OCI-LY3 (cell line): ENCODE measurements around the gene MRPS23.

Experiments
- EZH2phosphoT487 ChIP-seq: fragments of 200-600 bp; shearing (Covaris generic); IDR thresholded peaks from 2 replicates; pipeline ENCODE4 v1.6.1; 2018; ENCODE audit warnings: antibody characterized with exemption, mixed run types, low read depth
- TF ChIP-seq, protein P1 (sequence below): fragments of 200-600, 300-600 bp; sonication (generic); IDR thresholded peaks from 2 replicates; pipeline ENCODE4 v1.5.1; 2014; ENCODE audit warnings: antibody characterized with exemption, low read length, low read depth

GRCh38 chr17:57788725-57789124 is 61.1 kb downstream of the MRPS23 start:
- TF ChIP-seq, protein P1, sequence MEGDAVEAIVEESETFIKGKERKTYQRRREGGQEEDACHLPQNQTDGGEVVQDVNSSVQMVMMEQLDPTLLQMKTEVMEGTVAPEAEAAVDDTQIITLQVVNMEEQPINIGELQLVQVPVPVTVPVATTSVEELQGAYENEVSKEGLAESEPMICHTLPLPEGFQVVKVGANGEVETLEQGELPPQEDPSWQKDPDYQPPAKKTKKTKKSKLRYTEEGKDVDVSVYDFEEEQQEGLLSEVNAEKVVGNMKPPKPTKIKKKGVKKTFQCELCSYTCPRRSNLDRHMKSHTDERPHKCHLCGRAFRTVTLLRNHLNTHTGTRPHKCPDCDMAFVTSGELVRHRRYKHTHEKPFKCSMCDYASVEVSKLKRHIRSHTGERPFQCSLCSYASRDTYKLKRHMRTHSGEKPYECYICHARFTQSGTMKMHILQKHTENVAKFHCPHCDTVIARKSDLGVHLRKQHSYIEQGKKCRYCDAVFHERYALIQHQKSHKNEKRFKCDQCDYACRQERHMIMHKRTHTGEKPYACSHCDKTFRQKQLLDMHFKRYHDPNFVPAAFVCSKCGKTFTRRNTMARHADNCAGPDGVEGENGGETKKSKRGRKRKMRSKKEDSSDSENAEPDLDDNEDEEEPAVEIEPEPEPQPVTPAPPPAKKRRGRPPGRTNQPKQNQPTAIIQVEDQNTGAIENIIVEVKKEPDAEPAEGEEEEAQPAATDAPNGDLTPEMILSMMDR: no peak
- TF ChIP-seq EZH2phosphoT487: no peak
